ENCODE results near the gene FSTL4. TPM values are rescaled to one million over a fixed set of nuclear protein-coding genes. Genes with fewer than 3 reads are reported as not detected.

Gene FSTL4
- total RNA-seq, 2 experiments from 2014 or later: not detected

DNA sequence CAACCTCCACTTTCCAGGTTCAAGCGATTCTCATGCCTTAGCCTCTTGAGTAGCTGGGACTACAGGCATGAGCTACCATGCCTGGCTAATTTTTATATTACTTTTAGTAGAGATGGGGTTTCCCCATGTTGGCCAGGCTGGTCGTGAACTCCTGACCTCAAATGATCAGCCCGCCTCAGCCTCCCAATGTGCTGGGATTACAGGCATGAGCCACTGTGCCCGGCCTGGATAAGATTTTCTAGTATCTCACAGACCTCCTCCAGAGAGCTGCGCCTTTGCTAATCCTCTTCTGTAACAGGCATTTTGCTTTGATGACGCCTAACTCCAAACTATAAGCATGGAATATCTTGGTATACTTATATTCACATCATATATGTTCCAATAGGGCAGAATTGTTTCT lies 99.4 kb downstream of the FSTL4 start:
- no peak overlapping the region for H3K27ac ChIP-seq (ENCODE audit: low read depth, low read length, poor library complexity, severe bottlenecking)
- H3K36me3 ChIP-seq (ENCODE audit: insufficient read depth, low read length): no peaks in the 10 kb centered on the region
- no peaks in the 10 kb centered on the region for H3K9me2 ChIP-seq (ENCODE audit: insufficient read depth, low read length)
- ChIA-PET CTCF (ENCODE audit: unreplicated experiment) (no interaction called here), POLR2A (interaction anchor here (0.7 kb wide), 1 partner anchor 145 kb away, joined by 3 read pairs; no protein-coding TSS in a partner anchor)
- H2AFZ ChIP-seq (ENCODE audit: low read length): no peak overlapping the region
- no peaks in the 10 kb centered on the region for H3K4me1 ChIP-seq (ENCODE audit: insufficient read depth, low read length, poor library complexity, severe bottlenecking)
- TF ChIP-seq, protein P1, sequence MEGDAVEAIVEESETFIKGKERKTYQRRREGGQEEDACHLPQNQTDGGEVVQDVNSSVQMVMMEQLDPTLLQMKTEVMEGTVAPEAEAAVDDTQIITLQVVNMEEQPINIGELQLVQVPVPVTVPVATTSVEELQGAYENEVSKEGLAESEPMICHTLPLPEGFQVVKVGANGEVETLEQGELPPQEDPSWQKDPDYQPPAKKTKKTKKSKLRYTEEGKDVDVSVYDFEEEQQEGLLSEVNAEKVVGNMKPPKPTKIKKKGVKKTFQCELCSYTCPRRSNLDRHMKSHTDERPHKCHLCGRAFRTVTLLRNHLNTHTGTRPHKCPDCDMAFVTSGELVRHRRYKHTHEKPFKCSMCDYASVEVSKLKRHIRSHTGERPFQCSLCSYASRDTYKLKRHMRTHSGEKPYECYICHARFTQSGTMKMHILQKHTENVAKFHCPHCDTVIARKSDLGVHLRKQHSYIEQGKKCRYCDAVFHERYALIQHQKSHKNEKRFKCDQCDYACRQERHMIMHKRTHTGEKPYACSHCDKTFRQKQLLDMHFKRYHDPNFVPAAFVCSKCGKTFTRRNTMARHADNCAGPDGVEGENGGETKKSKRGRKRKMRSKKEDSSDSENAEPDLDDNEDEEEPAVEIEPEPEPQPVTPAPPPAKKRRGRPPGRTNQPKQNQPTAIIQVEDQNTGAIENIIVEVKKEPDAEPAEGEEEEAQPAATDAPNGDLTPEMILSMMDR (conservative IDR thresholded peaks at IDR 0.05; ENCODE audit: low read length): no peak
- TF ChIP-seq EZH2phosphoT487 (IDR thresholded peaks at IDR 0.05; ENCODE audit: borderline replicate concordance, low read depth, low read length): no peak
- no peak for DNase-seq (ENCODE audit: low spot score)
- no TSS peak for BruUV-seq (replicated peaks)
- no peak overlapping the region for H3K4me2 ChIP-seq (ENCODE audit: low read length)
- no peaks in the 10 kb centered on the region for H4K20me1 ChIP-seq (ENCODE audit: insufficient read depth, low read length)
- H3K79me2 ChIP-seq (ENCODE audit: insufficient read depth, low read depth, low read length): no peaks in the 10 kb centered on the region
- H3K9me3 ChIP-seq (ENCODE audit: low read length): no peaks in the 10 kb centered on the region
- intact Hi-C loops (cut with micrococcal nuclease; ENCODE audit: unreplicated experiment): no loop called here
- no peak overlapping the region for H3K4me3 ChIP-seq (ENCODE audit: low read depth, low read length, poor library complexity, severe bottlenecking)

DNA sequence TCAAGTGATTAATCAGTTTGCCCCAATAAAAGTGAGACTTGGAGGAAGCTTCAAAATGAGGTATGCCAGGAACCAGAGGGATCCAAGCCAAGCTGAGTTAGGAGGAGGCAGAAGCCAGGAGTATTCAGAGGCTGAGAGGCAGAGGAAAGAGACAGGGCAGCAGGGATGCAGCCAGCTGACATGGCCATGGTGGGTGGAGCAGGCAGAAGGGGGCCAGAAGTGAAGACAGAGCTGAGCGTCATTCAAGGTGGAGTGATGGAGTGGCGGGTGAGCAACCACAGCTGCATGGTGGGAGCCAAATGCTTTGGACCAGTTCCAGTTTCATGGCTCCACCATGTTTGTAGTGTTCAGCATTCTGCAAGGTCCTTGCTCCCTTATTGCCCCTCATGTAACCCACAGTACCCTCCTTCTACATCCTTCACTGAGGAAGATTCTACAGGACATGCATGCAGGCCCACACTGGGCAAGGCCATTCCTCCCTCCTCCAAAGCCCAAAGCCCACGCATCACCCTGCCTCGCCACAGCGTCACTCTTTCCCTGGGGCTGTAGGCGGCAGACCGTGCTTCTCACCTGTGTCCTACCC lies 100.6 kb downstream of the FSTL4 start:
- Histone ChIP-seq H3K9me2 (ENCODE audit: insufficient read depth, low read length) (no peaks in the 10 kb centered on the region), H3K9me3 (ENCODE audit: low read length) (no peaks in the 10 kb centered on the region), H2AFZ (ENCODE audit: low read length) (no peak overlapping the region), H3K36me3 (ENCODE audit: insufficient read depth, low read length) (no peaks in the 10 kb centered on the region), H3K4me2 (ENCODE audit: low read length) (no peak overlapping the region), H4K20me1 (ENCODE audit: insufficient read depth, low read length) (no peaks in the 10 kb centered on the region), H3K27ac (ENCODE audit: low read depth, low read length, poor library complexity, severe bottlenecking) (no peak overlapping the region), H3K4me1 (ENCODE audit: insufficient read depth, low read length, poor library complexity, severe bottlenecking) (no peaks in the 10 kb centered on the region), H3K79me2 (ENCODE audit: insufficient read depth, low read depth, low read length) (no peaks in the 10 kb centered on the region), H3K4me3 (ENCODE audit: low read depth, low read length, poor library complexity, severe bottlenecking) (no peak overlapping the region)
- DNase-seq (ENCODE audit: low spot score): no peak
- intact Hi-C loops (cut with micrococcal nuclease; ENCODE audit: unreplicated experiment): no loop called here
- TF ChIP-seq, protein P1 (conservative IDR thresholded peaks at IDR 0.05; ENCODE audit: low read length): no peak
- TF ChIP-seq EZH2phosphoT487 (IDR thresholded peaks at IDR 0.05; ENCODE audit: borderline replicate concordance, low read depth, low read length): no peak
- POLR2A ChIA-PET: no interaction called here
- BruUV-seq (replicated peaks): no TSS peak
- CTCF ChIA-PET (ENCODE audit: unreplicated experiment): no interaction called here

DNA sequence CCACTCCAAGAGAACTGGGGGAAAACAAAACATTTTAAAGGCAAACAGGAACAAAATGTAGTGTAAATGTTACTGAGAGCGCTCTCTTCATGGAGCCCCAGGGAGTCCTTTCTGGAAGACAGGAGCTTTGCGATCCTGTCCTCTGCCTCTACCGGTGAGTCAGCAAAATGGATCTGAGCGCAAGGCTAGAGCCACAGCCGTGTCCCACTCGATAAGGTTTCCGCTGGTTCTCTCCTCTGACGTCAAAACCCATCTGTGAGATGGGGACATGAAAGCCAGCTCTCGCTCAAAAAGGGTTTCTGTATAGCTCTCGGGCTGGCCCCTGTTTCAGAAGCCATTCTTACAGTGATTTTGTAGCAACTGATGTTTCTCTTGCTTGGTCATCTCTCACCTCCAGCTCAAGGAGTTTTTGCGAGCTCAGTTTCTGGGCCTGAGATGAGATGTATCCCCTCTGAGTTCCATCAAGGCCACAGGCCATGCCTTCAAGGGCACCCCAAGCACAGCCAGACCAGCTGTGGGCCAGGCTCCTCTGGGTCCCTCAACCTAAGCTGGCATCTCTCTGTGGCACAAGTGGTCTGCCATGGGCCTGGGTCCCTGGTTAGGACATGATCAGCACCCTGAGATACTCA lies 101.6 kb downstream of the FSTL4 start:
- Histone ChIP-seq H3K4me3 (ENCODE audit: low read depth, low read length, poor library complexity, severe bottlenecking) (no peak overlapping the region), H3K9me2 (ENCODE audit: insufficient read depth, low read length) (no peaks in the 10 kb centered on the region), H3K79me2 (ENCODE audit: insufficient read depth, low read depth, low read length) (no peaks in the 10 kb centered on the region), H2AFZ (ENCODE audit: low read length) (no peak overlapping the region), H3K36me3 (ENCODE audit: insufficient read depth, low read length) (no peaks in the 10 kb centered on the region), H3K27ac (ENCODE audit: low read depth, low read length, poor library complexity, severe bottlenecking) (no peak overlapping the region), H3K9me3 (ENCODE audit: low read length) (no peaks in the 10 kb centered on the region), H4K20me1 (ENCODE audit: insufficient read depth, low read length) (no peaks in the 10 kb centered on the region), H3K4me1 (ENCODE audit: insufficient read depth, low read length, poor library complexity, severe bottlenecking) (no peaks in the 10 kb centered on the region), H3K4me2 (ENCODE audit: low read length) (no peak overlapping the region)
- ChIA-PET CTCF (ENCODE audit: unreplicated experiment) (no interaction called here), POLR2A (interaction anchor here (0.6 kb wide), 1 partner anchor 21 kb away, joined by 4 read pairs; no protein-coding TSS in a partner anchor)
- BruUV-seq (replicated peaks): no TSS peak
- no peak for DNase-seq (ENCODE audit: low spot score)
- TF ChIP-seq EZH2phosphoT487 (IDR thresholded peaks at IDR 0.05; ENCODE audit: borderline replicate concordance, low read depth, low read length): no peak
- TF ChIP-seq, protein P1 (conservative IDR thresholded peaks at IDR 0.05; ENCODE audit: low read length): no peak
- intact Hi-C loops (cut with micrococcal nuclease; ENCODE audit: unreplicated experiment): no loop called here
